G401.6 (cell line): ENCODE measurements around the gene HECW1.

Source experiments
- FAIRE-seq: peaks from 2 replicates; lab custom pipeline; 2012; peaks lifted over from hg19 to GRCh38; lab: Jason Lieb, UNC

The HECW1 gene

DNA sequence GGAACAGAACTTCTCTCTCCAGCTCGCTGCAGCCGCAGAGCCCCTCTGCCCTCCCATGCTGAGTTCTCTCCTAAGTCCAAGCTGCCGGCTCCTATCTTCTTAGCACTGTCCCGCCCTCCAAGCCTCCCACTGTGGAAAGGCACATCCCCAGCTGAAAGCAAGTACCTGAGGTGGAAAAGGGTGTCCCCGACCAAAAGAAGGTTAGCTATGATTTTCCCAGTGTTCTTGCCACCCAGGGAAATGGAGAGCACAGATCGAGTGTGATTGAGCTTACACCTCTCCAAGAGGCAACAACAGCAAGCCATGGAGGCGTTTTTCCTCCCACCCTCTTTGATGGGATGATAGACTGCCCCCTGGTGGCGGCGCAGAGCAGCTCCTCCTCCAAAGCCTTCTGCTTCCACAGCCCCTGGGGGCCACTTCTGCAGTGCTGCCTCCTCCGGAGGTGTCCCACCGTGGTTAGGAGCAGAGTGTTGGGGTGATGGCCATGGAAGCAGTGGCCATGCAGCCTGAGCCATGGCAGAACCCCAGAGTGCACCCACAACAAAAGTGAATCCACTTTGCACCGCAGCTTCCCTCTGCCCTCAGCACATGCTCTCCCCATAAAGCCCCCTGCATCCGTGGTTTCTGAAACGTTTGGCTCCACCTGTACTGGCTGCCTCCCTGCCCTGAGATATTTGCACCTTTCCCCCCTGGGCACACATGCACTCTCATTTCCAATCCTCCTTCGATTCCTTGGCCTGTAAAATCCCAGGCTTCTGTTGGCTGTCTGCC is 327.4 kb downstream of the HECW1 start:
- no peak for FAIRE-seq

DNA sequence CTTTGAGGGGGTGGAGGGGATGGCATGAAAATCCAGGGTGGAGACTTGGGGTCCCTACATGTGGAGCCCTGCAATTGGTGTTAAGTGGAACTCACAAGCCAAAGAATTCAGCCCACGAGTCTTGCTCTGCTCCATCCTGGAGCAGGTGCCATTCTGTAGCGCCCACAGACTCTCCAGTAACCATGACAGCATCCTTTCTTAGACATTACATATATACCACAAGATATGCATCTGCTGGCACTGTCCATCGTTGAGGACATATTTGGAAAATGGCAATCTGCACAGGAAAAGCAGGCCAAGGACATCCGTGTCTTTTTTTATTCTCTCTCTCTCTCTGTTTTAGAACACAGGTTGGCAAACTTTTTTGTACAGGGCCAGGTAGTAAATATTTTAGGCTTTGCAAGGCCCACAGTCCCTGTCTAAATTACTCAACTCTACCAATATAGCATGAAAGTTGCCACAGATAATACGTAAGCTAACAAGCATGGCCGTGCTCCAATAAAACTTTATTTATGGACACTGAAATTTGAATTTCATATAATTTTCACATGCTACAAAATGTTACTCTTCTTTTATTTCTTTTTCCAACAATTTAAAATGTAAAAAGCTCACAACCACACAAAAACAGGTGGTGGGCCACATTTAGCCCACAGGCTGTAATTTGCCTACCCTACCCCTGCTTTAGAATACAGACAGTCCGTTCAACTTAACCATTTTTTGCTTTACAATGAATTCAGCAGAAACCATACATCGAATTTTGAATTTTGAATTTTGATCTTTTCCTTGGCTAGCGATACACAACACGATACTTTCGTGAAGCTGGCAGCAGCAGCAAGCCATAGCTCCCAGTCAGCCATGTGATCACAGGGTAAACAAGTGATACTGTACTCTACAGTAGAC is 329.0 kb downstream of the HECW1 start:
- FAIRE-seq, result no peak

DNA sequence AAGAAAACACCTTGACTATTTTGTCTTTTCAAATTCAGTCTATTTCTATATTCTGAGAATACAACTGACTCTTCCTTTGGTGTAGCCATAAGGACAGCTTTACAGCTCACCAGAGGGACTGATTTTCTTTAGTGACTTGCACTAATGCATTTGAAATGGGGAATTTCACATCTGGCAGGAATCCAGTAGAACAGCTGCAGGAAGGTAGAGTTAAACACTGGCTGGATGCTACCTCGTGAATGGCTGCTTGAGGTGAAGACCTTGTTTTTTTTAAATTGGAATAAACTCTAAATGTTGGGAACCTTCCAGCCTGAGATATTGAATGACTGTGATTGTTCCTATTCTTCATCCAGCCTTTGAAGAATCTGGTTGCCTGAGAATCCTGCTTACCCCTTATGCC is 330.9 kb downstream of the HECW1 start:
- no peak for FAIRE-seq

GRCh38 chr7:43444711-43445578 is 332.5 kb downstream of the HECW1 start:
- FAIRE-seq, result no peak

DNA sequence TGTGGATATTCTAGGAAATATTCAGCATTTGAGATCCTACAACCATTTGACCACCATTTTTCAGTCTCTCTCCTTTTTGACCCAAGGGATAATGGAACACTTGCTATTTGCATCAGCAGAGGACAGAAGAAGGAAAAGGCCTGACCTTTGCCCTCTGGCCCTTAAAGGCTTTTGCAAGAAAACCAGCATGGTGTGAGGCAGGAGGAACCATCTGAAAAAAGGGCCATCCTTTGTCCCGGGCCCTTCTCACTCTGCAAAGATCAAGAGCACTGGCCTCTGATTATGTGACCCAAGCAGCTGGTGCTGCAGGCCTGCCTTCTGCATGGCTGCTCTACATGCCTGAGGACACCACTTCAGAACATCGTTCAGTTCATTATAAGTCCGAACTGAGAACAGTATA is 337.1 kb downstream of the HECW1 start:
- no peak for FAIRE-seq

- FAIRE-seq, result no peak
These were observed 338.4 kb downstream of the HECW1 start for GRCh38 chr7:43450894-43451293.

DNA sequence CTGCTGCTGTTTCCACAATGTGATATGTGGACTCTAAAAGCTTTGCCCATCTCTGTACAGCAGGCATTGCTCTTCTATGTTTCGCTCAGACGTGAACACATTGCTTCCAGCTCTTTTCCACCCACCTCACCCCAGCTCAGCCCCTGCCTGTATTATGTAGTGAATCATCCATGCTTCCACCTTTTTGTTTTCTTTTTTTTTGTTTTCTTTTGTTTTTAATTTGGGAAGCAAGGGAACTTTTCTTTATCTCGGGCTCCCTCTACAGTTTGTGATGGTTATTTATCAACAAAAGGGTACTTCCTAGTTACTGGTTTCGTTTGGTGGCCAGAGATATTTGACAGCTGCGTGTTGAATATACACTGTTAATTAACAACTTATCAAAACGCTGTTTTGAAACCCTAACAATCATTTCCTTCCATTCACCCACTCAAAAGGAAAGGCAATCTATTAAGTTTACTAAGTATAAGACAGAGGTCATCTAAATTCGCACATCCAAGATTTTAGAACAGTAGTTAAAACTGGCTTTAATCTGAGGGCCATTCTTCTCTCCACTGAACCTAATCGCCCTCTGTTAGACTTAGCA is 342.6 kb downstream of the HECW1 start:
- peak; percentile 86 for FAIRE-seq

DNA sequence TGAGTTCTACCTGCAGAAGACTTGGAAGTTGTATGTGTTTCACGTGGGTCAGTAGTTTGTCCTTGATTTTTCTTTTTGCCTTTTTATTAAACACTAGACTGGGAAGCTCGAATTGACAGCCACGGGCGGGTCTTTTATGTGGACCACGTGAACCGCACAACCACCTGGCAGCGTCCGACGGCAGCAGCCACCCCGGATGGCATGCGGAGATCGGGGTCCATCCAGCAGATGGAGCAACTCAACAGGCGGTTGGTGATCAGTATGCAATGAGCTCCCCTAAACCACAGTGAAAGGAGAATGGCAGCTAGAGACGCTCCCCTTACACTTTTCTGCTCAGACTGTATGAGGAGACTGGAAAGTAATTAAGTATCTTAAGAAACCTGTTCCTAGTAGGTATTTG is 343.8 kb downstream of the HECW1 start:
- FAIRE-seq, result no peak

DNA sequence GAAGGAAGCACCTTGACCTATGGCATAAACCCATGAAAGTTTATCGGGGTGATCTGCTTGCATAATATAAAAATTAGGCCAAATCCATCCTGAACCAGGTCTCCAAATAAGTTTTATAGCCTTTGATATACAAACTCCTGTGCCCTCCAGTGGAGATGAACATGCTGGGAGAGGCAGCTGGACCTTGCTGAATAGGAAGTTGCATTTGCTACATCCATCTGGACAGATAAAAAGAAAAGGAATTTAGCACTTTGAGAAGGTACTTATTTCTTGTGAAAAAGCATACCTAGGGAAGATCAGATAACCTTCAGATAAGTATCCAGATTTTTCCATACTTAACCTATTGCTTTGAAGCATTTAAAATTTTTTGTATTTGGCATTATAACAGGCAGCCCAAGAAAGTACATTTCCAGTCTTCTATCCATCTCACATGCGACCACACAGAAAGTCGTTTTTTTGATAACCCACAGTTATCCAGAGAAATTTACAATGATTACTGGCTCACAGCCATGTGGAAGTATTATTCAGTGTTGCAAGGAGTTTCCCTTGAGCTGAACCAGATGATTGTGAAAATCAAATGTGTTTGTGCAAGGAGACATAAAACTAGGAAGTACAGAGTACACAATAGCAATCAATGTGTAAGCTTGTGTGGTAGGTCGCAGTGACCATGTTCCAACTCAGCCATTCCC is 346.0 kb downstream of the HECW1 start:
- FAIRE-seq, result no peak

- no peak for FAIRE-seq
These were observed 346.5 kb downstream of the HECW1 start for GRCh38 chr7:43459019-43459337.

GRCh38 chr7:43460733-43461348 is 348.4 kb downstream of the HECW1 start:
- no peak for FAIRE-seq

- no peak for FAIRE-seq
These were observed 349.0 kb downstream of the HECW1 start for GRCh38 chr7:43461349-43462024.

GRCh38 chr7:43462836-43463235 is 350.4 kb downstream of the HECW1 start:
- no peak for FAIRE-seq

GRCh38 chr7:43463401-43463980 is 351.0 kb downstream of the HECW1 start:
- no peak for FAIRE-seq

GRCh38 chr7:43465581-43466554 is 353.4 kb downstream of the HECW1 start:
- FAIRE-seq, result no peak

DNA sequence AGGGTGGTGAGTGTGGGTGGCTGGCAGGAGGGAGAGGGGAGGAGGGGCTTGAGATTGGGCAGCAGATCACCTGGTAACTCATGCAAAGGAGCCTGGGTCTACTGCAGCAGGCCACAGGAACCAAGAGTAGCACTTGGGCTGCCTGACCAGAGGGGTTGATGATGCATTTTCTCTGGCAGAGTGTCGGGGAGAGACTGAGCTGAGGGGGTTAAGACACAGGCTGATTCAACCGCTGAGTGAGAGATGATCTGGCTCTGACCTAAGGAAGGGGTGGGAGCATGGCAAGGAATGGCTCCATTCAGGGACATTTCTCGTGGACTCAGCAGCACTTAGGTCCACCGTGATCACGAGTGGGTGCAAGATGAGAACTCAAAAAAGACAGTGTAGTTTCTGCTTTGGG is 355.0 kb downstream of the HECW1 start:
- FAIRE-seq, result no peak

DNA sequence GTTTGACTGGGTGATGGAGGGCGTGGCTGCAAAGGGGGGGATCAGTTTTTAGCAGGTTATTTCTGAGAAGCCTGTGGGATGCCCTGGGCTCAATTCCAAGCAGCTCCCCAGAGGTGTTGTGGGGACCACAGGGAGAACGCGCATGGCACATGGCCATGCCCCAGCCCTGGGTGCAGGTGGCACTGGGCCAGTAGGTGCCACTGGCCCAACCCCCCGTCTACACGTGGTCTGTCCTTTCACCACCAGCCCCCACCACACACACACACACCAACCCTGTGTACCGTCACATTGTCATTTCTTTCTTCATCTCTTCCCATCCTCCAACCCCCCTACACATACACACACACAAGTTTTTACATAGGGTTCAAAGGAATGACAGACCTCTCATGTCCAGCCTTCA is 355.4 kb downstream of the HECW1 start:
- FAIRE-seq, result no peak

DNA sequence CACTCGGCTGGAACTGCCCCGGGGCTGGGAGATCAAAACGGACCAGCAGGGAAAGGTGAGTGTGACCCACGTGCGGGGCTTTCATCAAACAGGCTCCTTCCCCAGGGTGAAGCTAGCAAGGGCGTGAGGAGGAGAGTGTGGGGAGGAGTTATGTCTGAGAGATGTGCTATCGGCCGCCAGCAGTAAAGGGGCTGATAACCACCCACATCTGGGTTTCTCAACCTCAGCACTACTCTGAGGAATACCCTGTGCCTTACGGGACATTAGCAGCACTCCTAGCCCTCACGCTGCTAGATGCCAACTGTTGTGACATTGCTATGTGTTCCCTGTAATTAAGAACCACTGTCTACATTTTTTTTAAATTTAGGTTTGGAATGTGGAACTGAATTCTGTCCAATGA is 356.6 kb downstream of the HECW1 start:
- FAIRE-seq, result no peak

GRCh38 chr7:43470110-43470509 is 357.7 kb downstream of the HECW1 start:
- no peak for FAIRE-seq
